IMR-90 (cell line): ENCODE data around the gene NRXN2. TPM values are rescaled to one million over a fixed set of nuclear protein-coding genes. Genes with fewer than 3 reads are reported as not detected.

Source experiments
- ATAC-seq: fragments of 200-7000 bp; cut with Tn5 transposase; 2 replicates; pipeline ENCODE4 v1.9.1; 2020; ENCODE audit warnings: low read depth, mild to moderate bottlenecking, moderate library complexity
- BruUV-seq: library from RNA; stranded (reverse); fragments of 400-500 nt; replicated peaks from 2 replicates; lab custom pipeline; 2021; lab: Mats Ljungman, UMichigan
- CTCF ChIA-PET: fragments of 300-600 bp; formaldehyde crosslinking; extraction: SDS; loops from one replicate; lab custom pipeline; 2021; ENCODE audit warnings: antibody characterized with exemption; lab: Yijun Ruan, JAX
- POLR2A ChIA-PET: fragments of 300-600 bp; sonication (Branson Sonifier 250); formaldehyde crosslinking; loops from one replicate; lab custom pipeline; 2022; ENCODE audit warnings: antibody characterized with exemption; ENCODE audit not compliant: unreplicated experiment; lab: Charles Lee
- DNase-seq: peaks from one replicate; pipeline ENCODE4 v3.0.0; 2013
- H2AFZ ChIP-seq: replicated peaks from 2 replicates; pipeline ENCODE3; 2013; ENCODE audit warnings: low read length, mild to moderate bottlenecking; ENCODE audit not compliant: poor library complexity
- H2AK5ac ChIP-seq: 2 replicates; pipeline ENCODE4 v1.6.1; 2013; ENCODE audit warnings: low read depth, low read length, inconsistent platforms
- H2AK9ac ChIP-seq: replicated peaks from 2 replicates; pipeline ENCODE3; 2013; ENCODE audit warnings: mild to moderate bottlenecking, low read depth, low read length, moderate library complexity; ENCODE audit not compliant: poor library complexity
- H2BK120ac ChIP-seq: 2 replicates; pipeline ENCODE4 v1.6.1; 2013; ENCODE audit warnings: low read depth, low read length, inconsistent platforms
- H2BK15ac ChIP-seq: 3 replicates; pipeline ENCODE4 v1.6.1; 2013; ENCODE audit warnings: low read depth, low read length, inconsistent platforms
- H2BK20ac ChIP-seq: 2 replicates; pipeline ENCODE4 v1.6.1; 2013; ENCODE audit warnings: low read depth, mild to moderate bottlenecking, inconsistent platforms, low read length, moderate library complexity
- H2BK5ac ChIP-seq: 2 replicates; pipeline ENCODE4 v1.6.1; 2013; ENCODE audit warnings: mild to moderate bottlenecking, low read depth, low read length, inconsistent platforms; ENCODE audit not compliant: poor library complexity, severe bottlenecking
- H3K14ac ChIP-seq: replicated peaks from 2 replicates; pipeline ENCODE4 v1.6.1; 2013; ENCODE audit warnings: low read depth, low read length, inconsistent platforms
- H3K18ac ChIP-seq: 2 replicates; pipeline ENCODE4 v1.6.1; 2013; ENCODE audit warnings: low read depth, low read length, control low read depth
- H3K23ac ChIP-seq: 2 replicates; pipeline ENCODE4 v1.6.1; 2013; ENCODE audit warnings: low read depth, low read length, inconsistent platforms
- H3K27ac ChIP-seq: 2 replicates; pipeline ENCODE4 v1.5.1; 2013; ENCODE audit warnings: mild to moderate bottlenecking, control low read depth, low read length; ENCODE audit not compliant: insufficient read depth
- H3K27me3 ChIP-seq: 2 replicates; pipeline ENCODE4 v1.6.1; 2013; ENCODE audit warnings: low read length; ENCODE audit not compliant: control insufficient read depth, insufficient read depth
- H3K36me3 ChIP-seq: 2 replicates; pipeline ENCODE4 v1.6.1; 2013; ENCODE audit warnings: low read length, mixed read lengths; ENCODE audit not compliant: control insufficient read depth, insufficient read depth
- H3K4ac ChIP-seq: 2 replicates; pipeline ENCODE4 v1.6.1; 2013; ENCODE audit warnings: low read depth, low read length, inconsistent platforms
- H3K4me1 ChIP-seq: 2 replicates; pipeline ENCODE4 v1.6.1; 2013; ENCODE audit warnings: low read length, mixed read lengths; ENCODE audit not compliant: control insufficient read depth, insufficient read depth
- H3K4me2 ChIP-seq: 2 replicates; pipeline ENCODE4 v1.6.1; 2013; ENCODE audit warnings: low read depth, mild to moderate bottlenecking, control low read depth, low read length, moderate library complexity
- H3K4me3 ChIP-seq: 2 replicates; pipeline ENCODE4 v1.5.1; 2013; ENCODE audit warnings: low read depth, mild to moderate bottlenecking, control low read depth, low read length, moderate library complexity; ENCODE audit not compliant: insufficient read depth
- H3K56ac ChIP-seq: 2 replicates; pipeline ENCODE4 v1.6.1; 2013; ENCODE audit warnings: low read length, inconsistent platforms; ENCODE audit not compliant: insufficient read depth; ENCODE audit errors: extremely low read depth
- H3K79me1 ChIP-seq, 2 experiments: 2 replicates each; pipeline ENCODE4 v1.6.1; 2013; ENCODE audit warnings: low read length in 2 of 2, inconsistent platforms in 1 of 2, low read depth in 1 of 2
- H3K9ac ChIP-seq: 2 replicates; pipeline ENCODE4 v1.6.1; 2013; ENCODE audit warnings: low read depth, low read length, control low read depth
- H3K9me1 ChIP-seq: 2 replicates; pipeline ENCODE4 v1.6.1; 2013; ENCODE audit warnings: low read length, inconsistent platforms; ENCODE audit not compliant: insufficient read depth
- H3K9me3 ChIP-seq: 2 replicates; pipeline ENCODE4 v1.6.1; 2013; ENCODE audit warnings: low read length; ENCODE audit not compliant: control insufficient read depth, insufficient read depth
- H4K20me1 ChIP-seq: 2 replicates; pipeline ENCODE4 v1.6.1; 2013; ENCODE audit warnings: low read length, inconsistent platforms; ENCODE audit not compliant: insufficient read depth
- H4K5ac ChIP-seq: 2 replicates; pipeline ENCODE4 v1.6.1; 2013; ENCODE audit warnings: mild to moderate bottlenecking, low read depth, low read length, control low read depth
- H4K8ac ChIP-seq, 2 experiments: 2 replicates each; pipeline ENCODE4 v1.6.1; 2013; ENCODE audit warnings: low read depth in 2 of 2, low read length in 2 of 2, control low read depth in 1 of 2, inconsistent platforms in 1 of 2
- H4K91ac ChIP-seq: 2 replicates; pipeline ENCODE4 v1.6.1; 2013; ENCODE audit warnings: low read depth, low read length, inconsistent platforms; ENCODE audit not compliant: insufficient read depth
- BHLHE40 ChIP-seq: fragments of 150-350 bp; IDR thresholded peaks from 2 replicates; pipeline ENCODE4 v1.6.1; 2016; ENCODE audit warnings: mild to moderate bottlenecking, low read depth, low read length
- CEBPB ChIP-seq: IDR thresholded peaks from 2 replicates; pipeline ENCODE4 v1.6.1; 2012; ENCODE audit warnings: low read depth, low read length, improper control_type of control experiment
- CHD1 ChIP-seq: IDR thresholded peaks from 2 replicates; pipeline ENCODE4 v1.6.1; 2012; ENCODE audit warnings: low read depth, low read length, improper control_type of control experiment
- CTCF ChIP-seq: conservative IDR thresholded peaks from 2 replicates; pipeline ENCODE4 v1.5.1; 2012; ENCODE audit warnings: mild to moderate bottlenecking, low read depth, low read length, improper control_type of control experiment
- FOS ChIP-seq: fragments of 150-350 bp; IDR thresholded peaks from 2 replicates; pipeline ENCODE4 v1.6.1; 2016; ENCODE audit warnings: low read depth, low read length
- MAFK ChIP-seq: IDR thresholded peaks from 2 replicates; pipeline ENCODE4 v1.6.1; 2012; ENCODE audit warnings: low read depth, low read length, improper control_type of control experiment
- MAZ ChIP-seq: IDR thresholded peaks from 2 replicates; pipeline ENCODE4 v1.6.1; 2012; ENCODE audit warnings: low read depth, mild to moderate bottlenecking, low read length, improper control_type of control experiment, moderate library complexity, borderline replicate concordance
- NFE2L2 ChIP-seq: fragments of 150-350 bp; IDR thresholded peaks from 2 replicates; pipeline ENCODE4 v1.6.1; 2016; ENCODE audit warnings: low read depth, mild to moderate bottlenecking, low read length
- POLR2A ChIP-seq: IDR thresholded peaks from 2 replicates; pipeline ENCODE4 v1.6.1; 2012; ENCODE audit warnings: mild to moderate bottlenecking, low read depth, low read length
- RCOR1 ChIP-seq: IDR thresholded peaks from 2 replicates; pipeline ENCODE4 v1.6.1; 2012; ENCODE audit warnings: mild to moderate bottlenecking, low read length, improper control_type of control experiment; ENCODE audit not compliant: insufficient replicate concordance
- USF2 ChIP-seq: fragments of 150-350 bp; IDR thresholded peaks from 2 replicates; pipeline ENCODE4 v1.6.1; 2017; ENCODE audit warnings: mild to moderate bottlenecking, antibody characterized with exemption, low read length, low read depth
- WGBS, 2 experiments: methylation state at CpG; one replicate each; pipeline versions ENCODE4 v1.1.5 to v1.1.7; 2013; ENCODE audit warnings: missing lambda C conversion rate in 2 of 2; ENCODE audit not compliant: insufficient read length in 1 of 2; ENCODE audit errors: extremely low coverage in 2 of 2; 5-methylcytosine and 5-hydroxymethylcytosine counted together
- dilution Hi-C: fragments of 300-500 bp; cut with HindIII; formaldehyde crosslinking; loops from one replicate; pipeline ENCODE4 v1.14.3; 2018; ENCODE audit warnings: low sequenced_read_pairs; ENCODE audit not compliant: unreplicated experiment
- in situ Hi-C: fragments of 300-500 bp; cut with MboI; formaldehyde crosslinking; loops from 3 replicates; pipeline ENCODE4 v1.14.3; 2019; ENCODE audit warnings: low sequenced_read_pairs, inconsistent platforms, mixed read lengths
- intact Hi-C: fragments of 100-400 bp; cut with micrococcal nuclease; formaldehyde crosslinking; loops from 2 replicates; pipeline ENCODE4 v1.10.0; 2022
- polyA plus RNA-seq, 3 experiments: library from polyadenylated mRNA; depleted of rRNA; stranded (reverse); fragments of >200 nt; gene quantifications; 2 replicates each; pipeline ENCODE4 v1.2.3, GENCODE V29; 2012; ENCODE audit warnings: low replicate concordance in 1 of 3
- total RNA-seq: library from RNA; depleted of rRNA; stranded (reverse); fragments of >200 nt; gene quantifications from 2 replicates; pipeline ENCODE4 v1.2.3, GENCODE V29; 2012

The NRXN2 gene
- total and polyA plus RNA-seq, 2 of the 4 experiments (the other 2 are of a cell fraction): 0.18 to 0.22 TPM

GRCh38 chr11:64566042-64566914 is 156.7 kb downstream of the NRXN2 start:
- H3K4ac ChIP-seq: no peak overlapping the region
- CTCF ChIA-PET: no interaction called here
- H3K56ac ChIP-seq: no peak overlapping the region
- H2AK9ac ChIP-seq: no peak overlapping the region
- TF ChIP-seq USF2: peak; percentile 79
- TF ChIP-seq CEBPB: peak; percentile 94
- no peak for TF ChIP-seq MAFK
- no peak for TF ChIP-seq RCOR1
- no peak for TF ChIP-seq NFE2L2
- TF ChIP-seq POLR2A: no peak
- no peak for TF ChIP-seq CTCF
- peak; percentile 54; the same call in 1 of the 2 replicates for TF ChIP-seq MAZ
- no peak for TF ChIP-seq FOS
- no peak for TF ChIP-seq BHLHE40
- TF ChIP-seq CHD1: no peak
- no peak overlapping the region for H2BK120ac ChIP-seq
- H3K36me3 ChIP-seq: no peaks in the 10 kb centered on the region
- H4K5ac ChIP-seq: no peak overlapping the region
- no peak overlapping the region for H2BK20ac ChIP-seq
- no peak overlapping the region for H3K23ac ChIP-seq
- intact Hi-C loops: no loop called here
- H3K4me1 ChIP-seq: no peaks in the 10 kb centered on the region
- WGBS, 2 experiments: no CpG with 5 or more reads among the region's 18 CpGs
- peak overlapping the region; percentile 78 for H2AFZ ChIP-seq
- H2BK15ac ChIP-seq: no peak overlapping the region
- no peaks in the 10 kb centered on the region for H3K9me3 ChIP-seq
- no peaks in the 10 kb centered on the region for H3K9me1 ChIP-seq
- dilution Hi-C loops: no loop called here
- no peak overlapping the region for H2AK5ac ChIP-seq
- H2BK5ac ChIP-seq: no peak overlapping the region
- H4K20me1 ChIP-seq: no peaks in the 10 kb centered on the region
- ATAC-seq (peak; percentile 95), DNase-seq (peak; percentile 65)
- H3K9ac ChIP-seq: no peak overlapping the region
- in situ Hi-C loops: no loop called here
- no peak overlapping the region for H3K18ac ChIP-seq
- BruUV-seq: no TSS peak
- H3K14ac ChIP-seq: no peak overlapping the region
- H3K27me3 ChIP-seq: peaks cover 14% of the 10 kb centered on the region
- no peak overlapping the region for H4K8ac ChIP-seq
- H3K4me3 ChIP-seq: no peak overlapping the region
- no peak overlapping the region for H4K91ac ChIP-seq
- H3K79me1 ChIP-seq: no peaks in the 10 kb centered on the region
- H3K27ac ChIP-seq: no peak overlapping the region
- peak overlapping the region; percentile 0; the same call in 1 of the 2 replicates for H3K4me2 ChIP-seq
- POLR2A ChIA-PET: no interaction called here
